ENCODE measurements around the gene IPO11.

Gene IPO11

GRCh38 chr5:62627121-62627520 lies 214.6 kb downstream of the IPO11 start:
- Mint-ChIP-seq H3K36me3 (ENCODE audit: low read depth) (peaks cover 59% of the 10 kb centered on the region), H3K4me3 (no peak overlapping the region), H3K27me3 (no peaks in the 10 kb centered on the region), H3K27ac (no peak overlapping the region), H3K9me3 (no peaks in the 10 kb centered on the region), H3K4me1 (ENCODE audit: low read depth) (no peaks in the 10 kb centered on the region)
- DNase-seq: no peak

GRCh38 chr5:62627901-62628300 lies 215.3 kb downstream of the IPO11 start:
- no peaks in the 10 kb centered on the region for H3K4me1 Mint-ChIP-seq (ENCODE audit: low read depth)
- H3K36me3 Mint-ChIP-seq (ENCODE audit: low read depth): peaks cover 59% of the 10 kb centered on the region
- no peak overlapping the region for H3K27ac Mint-ChIP-seq
- DNase-seq: no peak
- no peak overlapping the region for H3K4me3 Mint-ChIP-seq
- no peaks in the 10 kb centered on the region for H3K27me3 Mint-ChIP-seq
- H3K9me3 Mint-ChIP-seq: no peaks in the 10 kb centered on the region

GRCh38 chr5:62631909-62632580 lies 219.5 kb downstream of the IPO11 start:
- Mint-ChIP-seq H3K27me3 (no peaks in the 10 kb centered on the region), H3K4me1 (ENCODE audit: low read depth) (no peaks in the 10 kb centered on the region), H3K9me3 (no peaks in the 10 kb centered on the region), H3K36me3 (ENCODE audit: low read depth) (peaks cover 45% of the 10 kb centered on the region), H3K4me3 (no peak overlapping the region), H3K27ac (no peak overlapping the region)
- no peak for DNase-seq

- H3K27me3 Mint-ChIP-seq: no peaks in the 10 kb centered on the region
- H3K27ac Mint-ChIP-seq: no peak overlapping the region
- H3K36me3 Mint-ChIP-seq (ENCODE audit: low read depth): peaks cover 42% of the 10 kb centered on the region
- H3K4me1 Mint-ChIP-seq (ENCODE audit: low read depth): no peaks in the 10 kb centered on the region
- no peak overlapping the region for H3K4me3 Mint-ChIP-seq
- H3K9me3 Mint-ChIP-seq: no peaks in the 10 kb centered on the region
- no peak for DNase-seq
Measured at GRCh38 chr5:62633243-62633642, 220.7 kb downstream of the IPO11 start.

GRCh38 chr5:62640446-62640845 lies 227.9 kb downstream of the IPO11 start:
- Mint-ChIP-seq H3K27ac (no peak overlapping the region), H3K4me3 (no peak overlapping the region)
- no peak for DNase-seq

GRCh38 chr5:62642468-62642867 lies 229.9 kb downstream of the IPO11 start:
- H3K4me3 Mint-ChIP-seq: no peak overlapping the region
- H3K27me3 Mint-ChIP-seq: no peaks in the 10 kb centered on the region
- H3K9me3 Mint-ChIP-seq: no peaks in the 10 kb centered on the region
- peaks cover 9% of the 10 kb centered on the region for H3K36me3 Mint-ChIP-seq (ENCODE audit: low read depth)
- no peak overlapping the region for H3K27ac Mint-ChIP-seq
- H3K4me1 Mint-ChIP-seq (ENCODE audit: low read depth): no peaks in the 10 kb centered on the region
- DNase-seq: no peak

More at GRCh38 chr5:62640446-62640845, 227.9 kb downstream of the IPO11 start:
- no peaks in the 10 kb centered on the region for H3K27me3 Mint-ChIP-seq
- H3K9me3 Mint-ChIP-seq: no peaks in the 10 kb centered on the region
- H3K36me3 Mint-ChIP-seq (ENCODE audit: low read depth): peaks cover 20% of the 10 kb centered on the region
- H3K4me1 Mint-ChIP-seq (ENCODE audit: low read depth): no peaks in the 10 kb centered on the region

GRCh38 chr5:62643556-62644451 lies 231.2 kb downstream of the IPO11 start:
- no peak overlapping the region for H3K4me3 Mint-ChIP-seq
- no peak overlapping the region for H3K27ac Mint-ChIP-seq
- no peaks in the 10 kb centered on the region for H3K4me1 Mint-ChIP-seq (ENCODE audit: low read depth)
- H3K36me3 Mint-ChIP-seq (ENCODE audit: low read depth): peaks cover 4% of the 10 kb centered on the region
- no peaks in the 10 kb centered on the region for H3K27me3 Mint-ChIP-seq
- DNase-seq: no peak
- H3K9me3 Mint-ChIP-seq: no peaks in the 10 kb centered on the region

- H3K4me1 Mint-ChIP-seq (ENCODE audit: low read depth): peaks cover 2% of the 10 kb centered on the region
- DNase-seq: no peak
- H3K4me3 Mint-ChIP-seq: no peak overlapping the region
- H3K27ac Mint-ChIP-seq: no peak overlapping the region
- no peaks in the 10 kb centered on the region for H3K9me3 Mint-ChIP-seq
- peaks cover 3% of the 10 kb centered on the region for H3K36me3 Mint-ChIP-seq (ENCODE audit: low read depth)
- no peaks in the 10 kb centered on the region for H3K27me3 Mint-ChIP-seq
Measured at GRCh38 chr5:62645223-62645622, 232.7 kb downstream of the IPO11 start.

- no peak for DNase-seq
- Mint-ChIP-seq H3K27ac (no peak overlapping the region), H3K4me1 (ENCODE audit: low read depth) (peaks cover 2% of the 10 kb centered on the region), H3K27me3 (no peaks in the 10 kb centered on the region), H3K9me3 (no peaks in the 10 kb centered on the region), H3K36me3 (ENCODE audit: low read depth) (peaks cover 3% of the 10 kb centered on the region), H3K4me3 (no peak overlapping the region)
Measured at GRCh38 chr5:62647241-62647640, 234.7 kb downstream of the IPO11 start.

GRCh38 chr5:62649025-62649424 lies 236.5 kb downstream of the IPO11 start:
- Mint-ChIP-seq H3K9me3 (no peaks in the 10 kb centered on the region), H3K4me3 (no peak overlapping the region), H3K4me1 (ENCODE audit: low read depth) (peaks cover 2% of the 10 kb centered on the region), H3K36me3 (ENCODE audit: low read depth) (peaks cover 2% of the 10 kb centered on the region), H3K27ac (no peak overlapping the region), H3K27me3 (no peaks in the 10 kb centered on the region)
- DNase-seq: no peak

GRCh38 chr5:62649476-62650113 lies 237.0 kb downstream of the IPO11 start:
- no peaks in the 10 kb centered on the region for H3K9me3 Mint-ChIP-seq
- no peak overlapping the region for H3K27ac Mint-ChIP-seq
- peaks cover 2% of the 10 kb centered on the region for H3K4me1 Mint-ChIP-seq (ENCODE audit: low read depth)
- H3K4me3 Mint-ChIP-seq: no peak overlapping the region
- H3K36me3 Mint-ChIP-seq (ENCODE audit: low read depth): no peaks in the 10 kb centered on the region
- no peaks in the 10 kb centered on the region for H3K27me3 Mint-ChIP-seq
- DNase-seq: no peak

- Mint-ChIP-seq H3K4me1 (ENCODE audit: low read depth) (peaks cover 2% of the 10 kb centered on the region), H3K4me3 (no peak overlapping the region), H3K27me3 (no peaks in the 10 kb centered on the region), H3K9me3 (no peaks in the 10 kb centered on the region), H3K36me3 (ENCODE audit: low read depth) (no peaks in the 10 kb centered on the region), H3K27ac (no peak overlapping the region)
- no peak for DNase-seq
Measured at GRCh38 chr5:62650197-62650596, 237.6 kb downstream of the IPO11 start.

GRCh38 chr5:62652225-62652624 lies 239.7 kb downstream of the IPO11 start:
- Mint-ChIP-seq H3K4me3 (no peak overlapping the region), H3K27ac (no peak overlapping the region), H3K4me1 (ENCODE audit: low read depth) (peaks cover 2% of the 10 kb centered on the region), H3K9me3 (peaks cover 2% of the 10 kb centered on the region), H3K27me3 (no peaks in the 10 kb centered on the region), H3K36me3 (ENCODE audit: low read depth) (no peaks in the 10 kb centered on the region)
- no peak for DNase-seq

- peaks cover 5% of the 10 kb centered on the region for H3K9me3 Mint-ChIP-seq
- no peak for DNase-seq
- H3K27me3 Mint-ChIP-seq: no peaks in the 10 kb centered on the region
- no peak overlapping the region for H3K27ac Mint-ChIP-seq
- H3K4me3 Mint-ChIP-seq: no peak overlapping the region
- H3K4me1 Mint-ChIP-seq (ENCODE audit: low read depth): peaks cover 2% of the 10 kb centered on the region
- H3K36me3 Mint-ChIP-seq (ENCODE audit: low read depth): no peaks in the 10 kb centered on the region
Measured at GRCh38 chr5:62653001-62653863, 240.7 kb downstream of the IPO11 start.
